HG03575 (cell line): ENCODE data around the gene ADH5.
"Not testable (repeated sequence)": the region's sequence is repeated elsewhere in the genome, so short reads cannot be mapped to it uniquely, and the experiment has no call there.

ENCODE experiments used
- ATAC-seq: cut with Tn5 transposase; IDR thresholded peaks from one replicate; pipeline ENCODE4 v1.9.1; 2021; ENCODE audit not compliant: unreplicated experiment, insufficient number of reproducible peaks, low FRiP score; ENCODE audit errors: extremely low read depth

The ADH5 gene

GRCh38 chr4:99088481-99089365 is at the start of gene ADH5:
Gene ADH5, minus strand, starts transcription at chr4:99088788. Its CDS starts 88 bp downstream, at chr4:99088700.
- ATAC-seq: peak; percentile 67

- no peak for ATAC-seq
These were observed 47.7 kb upstream of the ADH5 start for GRCh38 chr4:99136329-99136728.

- ATAC-seq: no peak
These were observed 47.1 kb upstream of the ADH5 start for GRCh38 chr4:99135541-99136162.

GRCh38 chr4:99134586-99134985 is 46.0 kb upstream of the ADH5 start:
- ATAC-seq: no peak

- ATAC-seq: no peak
These were observed 42.8 kb upstream of the ADH5 start for GRCh38 chr4:99131378-99131777.

- ATAC-seq: no peak
These were observed 37.8 kb upstream of the ADH5 start for GRCh38 chr4:99126376-99126775.

GRCh38 chr4:99121008-99121407 is 32.4 kb upstream of the ADH5 start:
- ATAC-seq: no peak

GRCh38 chr4:99120501-99120900 is 31.9 kb upstream of the ADH5 start:
- ATAC-seq: no peak

GRCh38 chr4:99117876-99118693 is 29.5 kb upstream of the ADH5 start:
- no peak for ATAC-seq

GRCh38 chr4:99117122-99117841 is 28.7 kb upstream of the ADH5 start:
- ATAC-seq: not testable (repeated sequence)

- ATAC-seq: not testable (repeated sequence)
These were observed 20.7 kb upstream of the ADH5 start for GRCh38 chr4:99109286-99109685.

- ATAC-seq: no peak
These were observed 15.6 kb upstream of the ADH5 start for GRCh38 chr4:99104153-99104552.

GRCh38 chr4:99103166-99103565 is 14.6 kb upstream of the ADH5 start:
- no peak for ATAC-seq

GRCh38 chr4:99102634-99103033 is 14.0 kb upstream of the ADH5 start:
- ATAC-seq: no peak

- ATAC-seq: no peak
These were observed 12.3 kb upstream of the ADH5 start for GRCh38 chr4:99100876-99101275.

GRCh38 chr4:99099814-99100213 is 11.2 kb upstream of the ADH5 start:
- not testable (repeated sequence) for ATAC-seq

GRCh38 chr4:99099311-99099710 is 10.7 kb upstream of the ADH5 start:
- no peak for ATAC-seq

- not testable (repeated sequence) for ATAC-seq
These were observed 3.3 kb upstream of the ADH5 start for GRCh38 chr4:99091841-99092240.

GRCh38 chr4:99091216-99091575 is 2.6 kb upstream of the ADH5 start:
- ATAC-seq: no peak
